HK-2 (cell line): Measurements from ENCODE around the gene AK5.
"Not testable (repeated sequence)": the region's sequence is repeated elsewhere in the genome, so short reads cannot be mapped to it uniquely, and the experiment has no call there.

Experiments used
- DNase-seq: peaks from one replicate; pipeline ENCODE4 v3.0.0-alpha.2; 2018; ENCODE audit not compliant: unreplicated experiment

AK5 gene

DNA sequence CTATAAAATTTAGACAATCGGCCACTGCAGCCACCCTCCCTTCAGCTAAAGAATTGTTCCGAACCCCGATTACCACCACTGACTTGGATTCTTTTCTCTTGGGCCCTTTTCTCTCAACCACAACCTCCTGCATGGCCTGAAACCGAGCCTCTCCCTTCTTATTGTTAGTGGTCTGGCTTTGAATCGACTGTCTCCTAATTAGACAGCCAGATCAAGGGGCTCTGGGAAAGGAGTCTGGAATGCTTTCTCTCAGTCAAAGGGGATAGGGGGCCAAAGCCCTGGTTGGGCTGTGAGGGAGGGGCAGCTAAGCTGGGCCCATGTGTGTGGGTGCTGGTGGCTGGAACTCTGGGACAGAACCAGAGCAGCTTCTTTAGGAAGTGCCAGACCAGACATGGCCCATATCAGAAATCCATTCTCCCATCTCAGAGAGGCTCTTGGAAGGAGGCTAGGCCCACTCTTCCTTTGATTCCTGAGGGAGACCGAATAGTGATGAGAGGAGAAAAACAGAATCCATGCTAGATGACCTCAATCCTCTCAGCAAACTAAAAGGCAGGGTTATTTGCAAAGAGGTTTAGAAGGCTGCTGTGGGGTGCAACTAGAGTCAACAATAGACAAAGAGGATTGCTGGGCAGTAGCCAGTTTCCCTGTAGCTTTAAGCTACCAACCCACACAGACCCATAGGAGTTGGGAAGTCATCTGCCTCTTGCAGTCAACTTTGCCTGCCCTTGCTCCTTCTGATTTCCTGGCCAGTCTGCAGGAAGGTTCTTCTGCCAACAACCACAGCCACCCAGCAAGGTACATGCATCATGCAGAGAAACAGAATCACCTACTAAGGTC, 117.6 kb downstream of the AK5 start:
- no peak for DNase-seq

DNA sequence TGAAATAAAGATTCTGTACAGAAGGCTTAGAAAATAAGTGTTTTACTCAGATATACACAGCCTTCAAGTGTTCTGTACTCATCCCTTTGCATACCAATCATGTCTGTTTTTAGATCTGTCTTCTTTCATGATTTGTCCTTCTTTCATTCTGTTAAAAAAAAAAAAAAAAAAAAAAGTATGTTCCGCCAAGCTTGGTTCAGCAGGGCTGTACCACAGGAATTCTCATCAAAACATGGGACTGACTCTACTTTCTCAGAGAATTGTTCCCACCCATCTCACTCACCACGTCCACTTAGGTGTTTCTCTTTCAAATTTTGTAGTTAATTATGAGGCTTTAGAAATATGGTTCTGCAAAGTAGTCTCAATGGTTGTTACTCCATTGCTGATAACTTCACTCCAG, 119.0 kb downstream of the AK5 start:
- DNase-seq: no peak

DNA sequence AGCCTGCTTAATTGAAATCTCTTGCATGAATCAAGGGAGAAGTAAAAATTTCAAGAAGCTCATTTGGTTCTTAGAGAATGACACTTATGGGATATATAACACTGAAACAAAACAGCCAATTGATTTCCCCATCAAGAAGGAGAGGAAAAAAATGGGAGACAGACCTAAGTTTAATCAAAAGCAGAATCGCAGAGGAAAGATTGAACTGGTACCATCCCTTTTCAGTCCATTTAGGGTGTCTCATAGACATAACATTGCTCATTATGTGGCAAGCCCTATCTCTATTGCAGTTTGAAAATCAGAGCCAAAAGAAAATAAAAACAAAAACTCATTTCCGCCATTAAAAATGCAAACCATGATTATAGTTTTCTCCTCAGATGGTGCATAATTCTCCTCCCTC, 119.6 kb downstream of the AK5 start:
- no peak for DNase-seq

DNA sequence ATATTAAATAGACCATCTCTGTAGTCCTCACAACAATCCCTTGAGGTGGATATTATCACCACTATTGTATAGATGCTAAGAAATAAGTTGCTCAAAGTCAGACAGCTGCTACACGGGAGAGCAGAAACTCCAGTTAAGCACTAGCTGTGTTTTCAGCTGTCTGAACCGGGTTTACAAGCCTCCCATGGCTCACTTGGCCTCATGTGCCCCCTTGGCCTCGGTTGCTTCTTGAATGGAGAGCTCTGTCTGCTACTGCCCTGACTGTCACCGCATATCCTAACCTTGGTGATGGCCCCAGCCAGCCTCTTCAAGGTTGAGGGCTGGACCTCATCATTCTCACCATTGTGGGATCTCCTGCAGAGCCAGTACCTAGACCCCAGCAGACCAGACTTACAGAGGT, 123.4 kb downstream of the AK5 start:
- no peak for DNase-seq

DNA sequence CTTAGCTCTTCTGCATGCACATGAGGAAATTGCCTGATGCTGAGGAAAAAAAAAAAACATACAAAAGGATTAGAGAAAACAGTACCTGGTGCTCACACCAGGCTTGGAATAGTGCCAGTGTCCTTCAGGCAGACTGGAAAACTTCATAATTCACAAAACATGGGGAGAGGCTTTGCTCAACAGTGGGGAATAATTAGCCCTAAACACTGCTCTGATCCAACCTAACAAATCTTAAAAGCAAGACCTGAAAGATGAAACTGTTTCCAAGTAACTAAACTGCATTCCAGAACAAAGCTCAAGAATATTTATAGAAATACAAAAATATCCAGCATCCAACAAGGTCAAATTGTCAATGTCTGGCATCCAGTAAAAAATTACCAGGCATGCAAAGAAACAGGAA, 124.8 kb downstream of the AK5 start:
- DNase-seq: no peak

DNA sequence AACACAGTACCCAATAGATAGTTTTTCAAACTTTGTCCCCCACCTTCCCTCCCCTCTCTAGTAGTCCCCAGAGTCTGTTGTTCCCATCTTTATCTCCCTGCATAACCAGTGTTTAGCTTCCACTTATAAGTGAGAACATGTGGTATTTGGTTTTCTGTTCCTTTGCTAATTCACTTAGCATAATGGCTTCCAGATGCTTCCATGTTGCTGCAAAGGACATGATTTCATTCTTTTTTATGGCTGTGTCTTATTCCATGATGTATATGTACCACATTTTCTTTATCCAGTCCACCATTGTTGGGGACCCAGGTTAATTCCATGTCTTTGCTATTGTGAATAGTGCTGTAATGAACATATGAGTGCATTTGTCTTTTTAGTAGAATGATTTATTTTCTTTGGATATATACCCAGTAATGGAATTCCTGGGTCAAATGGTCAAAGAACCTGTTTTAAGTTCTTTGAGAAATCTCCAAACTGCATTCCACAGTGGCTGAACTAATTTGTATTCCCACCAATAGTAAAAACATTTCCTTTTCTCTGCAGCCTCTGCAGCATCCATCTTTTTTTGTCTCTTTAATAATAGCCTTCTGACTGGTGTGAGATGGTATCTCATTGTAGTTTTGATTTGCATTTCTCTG, 126.0 kb downstream of the AK5 start:
- no peak for DNase-seq

GRCh38 chr1:77408933-77409332, 127.1 kb downstream of the AK5 start:
- not testable (repeated sequence) for DNase-seq

GRCh38 chr1:77412069-77412819, 130.4 kb downstream of the AK5 start:
- DNase-seq: no peak

GRCh38 chr1:77412820-77413530, 131.2 kb downstream of the AK5 start:
- no peak for DNase-seq

DNA sequence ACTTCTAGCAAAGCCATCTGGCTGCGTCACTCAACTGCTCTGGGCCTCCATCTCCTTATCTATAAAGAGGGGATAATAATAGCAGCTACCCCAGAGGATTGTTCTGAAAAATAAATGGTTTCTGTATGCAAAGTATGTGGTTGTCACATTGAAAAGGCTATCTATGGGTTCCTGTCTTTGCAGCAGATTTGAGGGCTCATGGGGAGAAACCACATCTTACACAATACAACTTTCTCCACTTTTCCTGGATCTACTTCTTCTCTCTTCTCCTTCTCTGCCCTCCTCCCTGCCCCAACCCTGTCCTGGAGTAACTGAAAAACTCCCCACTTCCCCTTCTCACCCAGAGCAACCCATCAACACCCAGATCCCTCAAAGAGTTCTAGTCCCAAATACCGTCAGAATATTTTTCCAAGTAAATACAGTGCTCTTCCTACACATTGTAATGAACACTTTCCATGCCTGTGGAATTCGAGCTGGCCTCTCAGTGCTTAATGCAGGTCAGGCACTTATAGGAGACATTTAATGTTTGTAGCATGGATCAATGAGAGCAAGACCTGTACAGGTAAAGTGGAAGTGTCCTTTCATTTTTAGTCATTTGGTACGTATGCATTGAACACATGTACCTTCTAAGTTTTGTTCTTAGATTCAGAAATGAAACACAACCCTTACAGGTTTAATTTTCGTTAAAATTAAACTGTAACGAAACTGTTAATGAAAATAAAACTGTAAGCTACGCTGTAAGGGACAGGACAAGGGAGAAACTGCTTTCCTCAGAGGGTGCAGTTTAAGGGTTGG, 131.9 kb downstream of the AK5 start:
- DNase-seq: no peak

- no peak for DNase-seq
These were observed 133.8 kb downstream of the AK5 start for GRCh38 chr1:77415579-77415978.

GRCh38 chr1:77416692-77417450, 135.1 kb downstream of the AK5 start:
- DNase-seq: no peak

DNA sequence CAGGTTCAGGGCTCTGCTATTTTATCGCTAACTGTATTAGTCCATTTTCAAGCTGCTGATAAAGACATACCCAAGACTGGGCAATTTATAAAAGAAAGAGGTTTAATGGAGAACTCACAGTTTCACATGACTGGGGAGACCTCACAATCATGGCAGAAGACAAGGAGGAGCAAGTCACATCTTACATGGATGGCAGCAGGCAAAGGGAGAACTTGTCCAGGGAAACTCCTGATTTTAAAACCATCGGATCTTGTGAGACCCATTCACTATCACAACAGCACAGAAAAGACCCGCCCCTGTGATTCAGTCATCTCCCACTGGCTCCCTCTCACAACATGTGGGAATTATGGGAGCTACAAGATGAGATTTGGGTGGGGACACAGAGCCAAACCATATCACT, 136.2 kb downstream of the AK5 start:
- not testable (repeated sequence) for DNase-seq

- no peak for DNase-seq
These were observed 139.8 kb downstream of the AK5 start for GRCh38 chr1:77421504-77422233.

- no peak for DNase-seq
These were observed 142.4 kb downstream of the AK5 start for GRCh38 chr1:77424236-77424635.

DNA sequence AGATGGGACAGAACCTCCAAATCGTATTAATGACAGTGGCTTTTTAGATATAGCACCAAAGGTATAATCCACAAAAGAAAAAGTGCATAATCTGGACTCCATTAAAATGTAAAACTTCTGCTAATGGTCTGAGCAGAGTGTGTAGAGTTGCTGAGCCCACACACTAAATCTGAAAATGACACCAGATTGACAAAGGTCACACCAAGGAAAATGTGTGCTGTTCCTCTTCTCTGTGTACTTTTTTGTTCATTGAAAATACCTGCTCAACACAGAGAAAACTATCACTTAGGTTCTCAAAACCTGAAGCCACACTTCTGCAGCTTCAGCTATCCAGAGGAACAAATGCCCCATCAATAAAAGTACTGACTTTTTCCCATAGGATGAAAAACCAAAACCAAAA, 146.2 kb downstream of the AK5 start:
- no peak for DNase-seq

- no peak for DNase-seq
These were observed 149.3 kb downstream of the AK5 start for GRCh38 chr1:77430966-77431690.

DNA sequence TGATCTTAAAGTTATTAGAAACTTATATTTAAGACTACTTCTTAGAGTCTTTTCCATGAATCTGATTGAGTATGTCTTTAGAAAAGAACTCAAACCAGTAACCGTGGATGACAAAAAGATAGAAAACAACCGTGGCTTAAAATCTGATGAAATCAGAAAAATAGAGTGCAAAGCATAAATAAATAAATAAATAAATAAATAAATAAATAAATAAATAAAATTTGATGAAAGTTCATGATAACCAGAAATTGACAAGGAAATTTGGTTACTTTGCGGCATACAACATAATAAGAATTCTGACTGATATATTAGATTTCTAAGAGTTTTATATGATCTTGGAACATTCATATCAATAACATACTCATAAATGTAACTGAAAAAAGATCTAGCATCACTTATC, 152.1 kb downstream of the AK5 start:
- DNase-seq: no peak

GRCh38 chr1:77434967-77435366, 153.1 kb downstream of the AK5 start:
- DNase-seq: no peak
